Cortex of kidney (tissue), 1 donor: ENCODE measurements around the gene AGAP2.
"Not testable (repeated sequence)": the region's sequence is repeated elsewhere in the genome, so short reads cannot be mapped to it uniquely, and the experiment has no call there.

ENCODE experiments used
- DNase-seq: peaks from one replicate; lab custom pipeline; 2025; lab: John Stamatoyannopoulos, UW

The AGAP2 gene

DNA sequence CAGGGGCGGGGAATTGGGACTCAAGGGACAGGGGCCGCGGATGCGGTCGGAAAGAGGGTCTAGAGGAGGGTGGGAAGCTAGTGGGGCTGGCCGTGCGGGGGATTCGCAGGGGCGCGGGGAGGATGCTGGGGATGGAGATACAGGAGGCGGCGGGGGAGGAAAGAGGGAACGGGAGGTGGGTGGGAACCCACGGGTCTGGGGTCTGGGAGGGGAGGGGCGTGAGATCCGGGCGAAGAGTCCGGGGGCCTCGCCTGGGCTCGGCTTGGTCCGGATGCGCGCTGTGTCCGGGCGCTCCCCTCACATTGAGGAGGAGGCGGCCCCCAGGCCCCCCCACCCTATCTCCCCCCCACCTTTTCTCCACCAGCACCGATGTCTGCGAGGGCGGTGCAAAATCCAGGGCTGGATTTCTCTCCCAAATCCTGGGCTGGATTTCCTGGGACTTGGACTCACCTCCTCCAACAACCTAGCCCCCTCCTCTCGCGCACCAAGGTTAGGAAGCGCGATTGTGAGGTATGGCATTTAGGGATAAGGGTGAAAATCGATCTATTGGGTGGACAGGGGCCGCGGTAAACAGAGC, at the start of gene AGAP2:
Gene AGAP2 (minus strand): TSS at position 82 of the 577 bp plus-strand sequence. CDS start 496 bp downstream, outside the sequence.
- no peak for DNase-seq

DNA sequence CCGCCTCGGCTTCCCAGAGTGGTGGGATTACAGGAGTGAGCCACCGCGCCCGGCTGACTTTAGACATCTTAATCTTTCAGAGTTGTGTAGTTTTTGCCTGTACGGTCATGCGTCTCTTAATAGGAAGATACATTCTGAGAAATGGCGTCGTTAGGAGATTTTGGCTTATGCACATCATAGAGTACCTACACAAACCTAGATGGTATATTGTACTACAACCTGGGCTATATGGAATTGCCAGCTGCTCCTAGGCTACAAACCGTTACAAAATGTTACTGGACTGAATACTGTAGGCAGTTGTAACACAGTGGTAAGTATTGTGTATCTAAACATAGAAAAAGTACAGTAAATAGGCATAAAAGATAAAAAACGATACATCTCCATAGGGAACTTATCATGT, 45.3 kb upstream of the AGAP2 start:
- no peak for DNase-seq

DNA sequence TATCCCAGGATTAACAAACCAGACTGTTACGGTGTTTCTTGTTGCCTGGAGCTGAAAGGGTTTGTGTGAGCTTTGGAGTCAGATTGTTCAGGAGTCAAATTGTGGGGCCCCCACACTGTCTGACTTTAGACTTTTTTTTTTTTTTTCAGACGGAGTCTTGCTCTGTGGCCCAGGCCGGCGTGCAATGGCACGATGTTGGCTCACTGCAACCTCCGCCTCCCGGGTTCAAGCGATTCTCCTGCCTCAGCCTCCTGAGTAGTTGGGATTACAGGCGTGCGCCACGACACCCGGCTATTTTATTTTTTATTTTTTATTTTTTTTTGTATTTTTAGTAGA, 44.9 kb upstream of the AGAP2 start:
- DNase-seq = no peak

DNA sequence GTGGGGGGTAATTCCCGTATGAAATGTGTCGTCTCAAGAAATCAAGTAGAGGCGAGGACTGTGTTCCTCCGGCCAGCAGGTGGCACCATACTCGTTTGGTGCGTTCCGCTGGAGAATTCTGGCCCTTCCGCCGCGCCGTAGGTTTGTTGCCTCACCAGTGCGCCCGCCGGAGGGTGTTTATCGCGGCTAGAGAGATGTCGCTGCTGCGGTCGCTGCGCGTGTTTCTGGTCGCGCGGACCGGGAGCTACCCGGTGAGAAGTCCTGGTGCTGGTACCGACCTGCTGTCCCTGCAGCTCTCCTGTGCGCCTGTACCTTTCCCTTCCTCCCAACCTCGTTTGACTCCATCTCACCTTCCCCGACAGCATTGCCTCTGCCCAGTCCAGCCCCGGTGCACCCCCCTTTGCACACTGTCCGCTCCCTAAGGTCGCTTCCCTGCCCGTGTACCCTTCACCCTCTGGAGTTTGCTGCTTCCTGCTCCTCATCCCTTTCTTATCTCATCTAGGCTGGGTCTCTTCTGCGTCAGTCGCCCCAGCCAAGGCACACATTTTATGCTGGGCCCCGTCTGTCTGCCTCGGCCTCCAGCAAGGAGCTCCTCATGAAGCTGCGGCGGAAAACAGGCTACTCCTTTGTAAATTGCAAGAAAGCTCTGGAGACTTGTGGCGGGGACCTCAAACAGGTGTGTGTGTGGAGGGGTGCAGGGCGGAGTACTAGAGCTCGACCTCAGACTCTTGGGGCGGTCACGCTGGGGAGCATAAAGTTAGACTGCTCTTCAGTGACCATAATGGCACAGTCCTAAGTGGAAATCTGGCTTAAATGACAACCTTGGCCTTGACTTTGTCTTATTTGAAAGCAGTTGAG, 44.3 kb upstream of the AGAP2 start, which contains the start of gene TSFM:
Gene TSFM (plus strand): TSS at position 180 of the 858 bp plus-strand sequence. CDS start 15 bp downstream, at position 195.
- peak; percentile 71 for DNase-seq

DNA sequence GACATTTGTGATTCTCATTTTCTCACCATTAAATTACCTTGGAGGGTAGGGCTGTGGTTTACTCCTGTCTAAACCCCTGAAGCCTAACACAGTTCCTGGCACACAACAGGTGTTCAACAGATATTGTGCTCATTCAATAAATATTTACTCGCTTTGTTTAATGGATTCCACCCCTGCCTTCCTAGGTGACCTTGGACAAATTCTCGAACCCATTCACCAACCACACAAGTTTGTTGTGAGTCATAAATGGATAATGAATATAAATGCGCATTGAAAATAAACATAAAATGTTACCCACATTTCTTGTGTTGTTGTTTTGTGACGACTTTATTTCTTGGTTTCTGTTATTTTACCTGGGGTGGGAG, 43.7 kb upstream of the AGAP2 start:
- DNase-seq = no peak

DNA sequence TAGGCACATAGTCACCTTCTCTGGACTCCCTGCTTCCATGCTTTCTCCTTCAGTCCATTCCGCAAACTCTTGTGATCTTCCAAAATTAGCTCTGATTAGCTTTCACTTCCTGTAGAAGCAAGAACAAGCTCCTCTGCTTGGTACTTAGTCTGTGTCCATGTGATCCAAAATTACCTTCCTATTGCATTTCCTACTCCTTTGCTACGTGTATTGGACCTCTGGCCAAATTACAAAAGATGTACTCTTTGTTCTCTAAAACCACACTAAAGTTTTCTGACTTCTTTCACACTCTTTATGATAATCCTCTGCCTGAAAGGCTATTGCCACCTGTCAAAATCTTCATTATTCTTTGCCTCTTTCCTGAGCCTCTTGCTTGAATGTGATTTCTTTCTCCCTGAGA, 43.3 kb upstream of the AGAP2 start:
- DNase-seq = no peak

DNA sequence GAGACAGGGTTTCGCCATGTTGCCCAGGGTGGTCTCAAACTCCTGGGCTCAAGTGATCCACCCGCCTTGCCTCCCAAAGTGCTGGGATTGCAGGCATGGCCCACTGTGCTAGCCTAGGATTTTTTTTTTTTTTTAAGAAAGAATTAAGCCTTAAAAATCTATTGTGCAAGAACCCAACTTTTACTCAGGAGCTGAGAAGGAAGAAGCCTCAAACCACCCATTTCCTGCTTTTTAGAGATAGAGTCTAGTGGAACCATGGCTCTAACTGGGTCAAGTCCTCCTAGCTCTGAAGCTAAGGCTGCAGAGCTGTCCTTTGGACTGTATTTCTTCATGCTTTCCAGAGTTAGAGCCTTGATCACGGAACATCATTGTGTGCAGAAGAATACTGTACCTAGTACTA, 42.7 kb upstream of the AGAP2 start:
- DNase-seq = no peak

DNA sequence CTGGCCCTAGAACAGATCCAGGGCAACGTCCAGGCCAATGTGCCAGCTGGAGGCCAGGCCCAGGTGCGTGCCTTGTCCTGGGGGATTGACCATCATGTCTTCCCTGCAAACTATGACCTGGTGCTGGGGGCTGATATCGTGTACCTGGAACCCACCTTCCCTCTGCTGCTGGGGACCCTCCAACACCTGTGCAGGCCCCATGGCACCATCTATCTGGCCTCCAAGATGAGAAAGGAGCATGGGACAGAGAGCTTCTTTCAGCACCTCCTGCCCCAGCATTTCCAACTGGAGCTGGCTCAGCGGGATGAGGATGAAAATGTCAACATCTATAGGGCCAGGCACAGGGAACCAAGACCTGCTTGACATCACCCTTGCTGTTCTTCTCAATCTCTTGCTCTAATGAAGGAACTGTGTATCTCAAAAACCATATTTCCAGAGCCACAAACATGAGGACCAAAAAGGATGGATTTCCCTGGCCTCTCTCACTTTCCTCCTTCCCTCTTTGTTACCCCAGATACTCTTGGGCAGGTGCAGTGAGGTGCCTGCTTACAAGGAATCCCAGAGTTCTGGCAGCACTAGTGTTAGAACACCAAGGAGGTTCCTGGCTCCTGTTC, 41.8 kb upstream of the AGAP2 start:
- DNase-seq = no peak

DNA sequence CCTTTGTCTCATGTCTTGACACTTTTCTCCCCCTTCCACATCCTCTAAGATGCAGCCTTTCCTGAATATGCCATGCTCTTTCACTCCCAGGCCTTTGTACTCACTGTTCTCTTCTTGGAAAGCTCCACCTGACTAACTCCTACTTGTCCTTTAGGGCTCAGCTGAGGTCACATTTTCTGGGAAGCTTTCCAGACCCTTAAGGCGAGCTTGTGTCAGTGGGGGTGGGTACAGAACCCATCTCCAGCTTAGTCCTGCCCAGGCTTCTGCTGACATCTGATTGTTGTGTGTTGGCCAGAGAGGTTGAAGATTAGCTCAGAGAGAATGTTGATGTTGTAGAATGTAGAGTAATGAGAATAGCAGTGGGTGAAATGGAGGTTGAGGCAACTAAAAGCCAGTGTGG, 41.2 kb upstream of the AGAP2 start:
- DNase-seq = no peak

DNA sequence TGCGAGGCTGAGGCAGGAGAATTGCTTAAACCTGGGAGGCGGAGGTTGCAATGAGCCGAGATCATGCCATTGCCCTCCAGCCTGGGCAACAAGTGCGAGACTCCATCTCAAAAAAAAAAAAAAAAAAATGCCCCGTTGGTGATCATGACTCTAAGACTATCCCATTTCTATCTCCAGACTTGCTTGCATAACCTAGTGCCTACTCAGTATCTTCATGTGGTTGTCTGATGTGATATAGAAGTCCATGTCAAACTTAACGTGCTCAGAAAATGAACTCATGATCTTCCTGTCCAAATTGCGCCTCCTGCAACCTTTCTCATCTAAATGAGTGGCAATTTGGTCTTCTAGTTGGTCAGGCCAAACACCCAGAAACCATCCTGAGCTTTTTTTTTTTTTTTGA, 39.4 kb upstream of the AGAP2 start:
- DNase-seq = no peak

DNA sequence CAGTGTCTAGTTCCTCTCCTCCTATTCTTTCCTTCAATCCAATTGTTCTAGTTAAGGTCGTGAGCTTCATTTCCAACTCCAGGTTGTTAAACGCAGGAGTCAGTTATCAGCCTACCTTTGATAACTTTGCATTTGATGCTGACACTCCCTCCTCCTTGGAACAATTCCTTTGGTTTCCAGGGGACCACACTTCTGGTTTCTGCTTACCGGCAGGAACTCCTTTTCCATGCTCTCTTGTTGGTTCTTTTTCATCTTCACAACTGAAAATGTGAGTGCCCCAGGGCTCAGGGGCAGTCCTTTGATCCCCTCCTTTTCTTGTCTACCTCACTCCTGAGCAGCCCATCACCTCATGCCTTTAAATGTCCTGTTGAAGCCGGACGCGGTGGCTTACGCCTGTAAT, 38.8 kb upstream of the AGAP2 start:
- no peak for DNase-seq

DNA sequence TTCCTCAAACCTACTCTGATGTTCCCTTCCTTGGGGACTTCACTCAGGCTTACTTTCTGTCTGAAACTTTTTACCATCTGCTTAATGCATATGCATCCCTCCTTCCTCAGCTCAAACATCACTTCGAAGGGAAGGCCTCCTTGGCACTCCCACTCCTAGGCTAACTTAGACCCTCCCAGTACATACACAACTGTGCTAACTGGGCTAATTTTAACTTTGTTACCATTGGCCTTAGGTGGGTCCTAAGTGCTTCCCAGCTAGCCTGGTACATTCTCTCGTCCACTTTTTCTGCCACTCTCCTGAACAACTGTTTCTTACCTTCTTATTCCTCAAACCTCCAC, 37.7 kb upstream of the AGAP2 start:
- no peak for DNase-seq

DNA sequence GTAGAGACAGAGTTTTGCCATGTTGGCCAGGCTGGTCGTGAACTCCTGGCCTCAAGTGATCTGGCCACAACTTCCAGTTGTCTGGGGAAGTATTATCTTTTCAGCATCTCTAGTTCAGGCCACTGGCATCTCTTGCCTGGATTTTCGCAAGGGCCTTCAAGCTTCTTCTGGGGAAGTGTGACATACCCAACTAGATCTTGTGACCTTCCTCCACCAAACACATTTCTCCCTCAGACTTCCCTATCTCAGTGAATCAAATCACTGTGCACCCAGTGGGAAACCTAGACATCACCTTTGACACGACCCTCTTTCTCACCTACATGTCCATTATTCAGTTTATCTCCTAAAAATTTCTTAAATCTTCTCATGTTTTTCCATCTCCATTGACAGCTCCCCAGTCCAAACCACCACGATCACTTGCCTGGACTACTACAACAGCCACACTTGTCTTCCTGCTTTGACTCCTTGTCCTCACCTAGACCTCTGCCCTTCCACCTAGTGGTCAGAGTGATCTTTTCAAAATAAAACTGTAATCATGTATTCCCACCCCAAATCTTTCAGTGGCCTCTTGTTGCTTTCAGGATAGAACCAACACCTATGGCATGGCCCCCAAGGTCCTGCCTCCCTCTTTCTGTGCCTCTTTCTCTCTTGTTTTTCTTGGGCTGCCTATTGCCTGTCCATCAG, 37.2 kb upstream of the AGAP2 start:
- DNase-seq = no peak

DNA sequence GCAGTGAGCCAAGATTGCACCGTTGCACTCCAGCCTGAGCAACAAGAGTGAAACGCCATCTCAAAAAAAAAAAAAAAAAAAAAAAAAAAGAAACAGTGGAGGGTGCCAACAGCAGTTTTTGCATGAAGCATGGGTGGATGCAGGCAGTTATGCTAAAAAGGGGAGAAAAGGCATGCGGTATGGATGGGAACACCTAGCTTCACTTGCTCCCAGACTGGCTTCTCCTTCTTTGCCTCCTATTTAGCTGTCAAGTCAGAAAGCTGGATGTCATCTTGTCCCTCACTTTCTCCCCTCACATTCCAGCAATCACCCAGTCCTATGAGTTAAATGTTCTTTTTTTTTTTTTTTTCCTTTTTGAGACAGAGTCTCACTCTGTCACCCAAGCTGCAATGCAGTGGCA, 36.5 kb upstream of the AGAP2 start:
- no peak for DNase-seq

DNA sequence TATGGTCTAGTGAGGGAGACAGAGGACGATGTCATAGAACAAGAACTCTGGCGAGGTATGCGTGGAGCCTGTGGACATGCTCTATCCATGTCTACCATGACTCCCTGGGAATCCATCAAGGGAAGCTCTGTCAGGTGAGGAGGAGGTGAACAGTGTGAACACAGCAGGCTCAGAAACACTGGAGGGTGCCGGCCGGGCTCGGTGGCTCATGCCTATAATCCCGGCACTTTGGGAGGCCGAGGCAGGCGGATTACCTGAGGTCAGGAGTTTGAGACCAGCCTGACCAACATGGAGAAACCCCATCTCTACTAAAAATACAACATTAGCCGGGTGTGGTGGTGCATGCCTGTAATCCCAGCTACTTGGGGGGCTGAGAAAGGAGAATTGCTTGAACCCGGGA, 36.1 kb upstream of the AGAP2 start:
- not testable (repeated sequence) for DNase-seq

DNA sequence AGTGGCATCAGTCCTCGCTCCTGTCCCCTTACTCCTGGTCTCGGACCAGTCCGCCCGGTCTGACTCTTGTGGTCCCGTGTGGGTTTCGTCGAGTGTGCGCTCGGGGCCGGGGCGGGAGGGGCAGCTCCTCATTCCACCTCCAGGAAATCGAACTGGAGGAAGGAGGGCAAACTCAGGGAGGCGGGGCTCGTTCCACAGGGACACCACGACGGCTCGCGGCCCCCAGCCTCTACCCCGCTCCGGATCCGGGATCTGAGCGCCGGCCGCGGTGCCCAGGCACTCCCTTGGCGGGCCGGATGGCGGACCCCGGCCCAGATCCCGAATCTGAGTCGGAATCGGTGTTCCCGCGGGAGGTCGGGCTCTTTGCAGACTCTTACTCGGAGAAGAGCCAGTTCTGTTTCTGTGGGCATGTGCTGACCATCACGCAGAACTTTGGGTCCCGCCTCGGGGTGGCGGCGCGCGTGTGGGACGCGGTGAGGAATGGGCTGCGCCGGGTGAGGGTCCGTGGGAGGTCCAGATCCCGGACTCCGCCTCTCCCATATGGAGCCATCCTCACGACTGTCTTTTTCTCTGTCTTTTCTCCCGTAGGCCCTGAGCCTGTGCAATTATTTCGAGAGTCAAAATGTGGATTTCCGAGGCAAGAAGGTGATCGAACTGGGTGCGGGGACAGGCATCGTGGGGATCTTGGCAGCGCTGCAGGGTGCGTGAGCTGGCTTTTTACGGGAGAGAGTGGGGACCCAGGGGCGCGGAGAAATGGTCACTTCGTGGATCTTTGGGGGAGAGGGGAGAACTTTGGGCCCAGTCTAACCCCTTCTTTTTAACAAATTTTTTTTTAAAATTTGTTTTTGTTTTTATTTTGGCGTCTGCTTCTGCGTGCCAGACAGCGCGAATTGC, 34.1 kb upstream of the AGAP2 start, which contains the start of gene EEF1AKMT3:
Gene EEF1AKMT3 (plus strand): TSS at position 186 of the 894 bp plus-strand sequence. CDS start 111 bp downstream, at position 297.
- DNase-seq = no peak

DNA sequence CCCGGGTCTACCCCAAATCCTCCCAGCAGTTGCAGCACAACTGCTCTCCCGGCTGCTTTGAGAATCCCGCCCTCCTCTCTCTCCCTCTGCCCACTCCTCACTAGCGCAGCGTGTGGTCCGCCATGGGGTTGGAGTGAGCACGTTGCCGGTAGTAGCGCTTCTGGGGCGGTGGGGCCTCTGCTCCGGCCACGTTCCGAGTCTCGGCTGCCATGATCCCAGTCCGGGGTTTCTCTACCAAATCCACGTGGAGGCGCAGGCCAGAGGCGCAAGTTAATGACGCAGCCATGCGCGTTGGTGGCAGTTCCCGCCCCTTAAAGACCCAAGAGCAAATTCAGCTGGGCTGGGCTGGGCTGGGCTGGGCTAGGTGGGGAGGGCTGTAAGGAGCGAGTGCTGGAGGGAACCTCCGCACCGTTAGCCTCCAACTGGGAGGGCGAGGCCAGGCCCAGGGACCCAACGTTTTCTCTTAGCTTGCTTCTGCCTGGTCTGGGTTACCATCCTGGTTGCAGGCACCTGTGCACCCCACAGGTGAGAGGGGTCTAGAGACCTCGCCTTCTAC, 33.4 kb upstream of the AGAP2 start, which contains the start of gene METTL1:
Gene METTL1 (minus strand): TSS at position 233 of the 556 bp plus-strand sequence. CDS start 22 bp downstream, at position 211.
- no peak for DNase-seq

DNA sequence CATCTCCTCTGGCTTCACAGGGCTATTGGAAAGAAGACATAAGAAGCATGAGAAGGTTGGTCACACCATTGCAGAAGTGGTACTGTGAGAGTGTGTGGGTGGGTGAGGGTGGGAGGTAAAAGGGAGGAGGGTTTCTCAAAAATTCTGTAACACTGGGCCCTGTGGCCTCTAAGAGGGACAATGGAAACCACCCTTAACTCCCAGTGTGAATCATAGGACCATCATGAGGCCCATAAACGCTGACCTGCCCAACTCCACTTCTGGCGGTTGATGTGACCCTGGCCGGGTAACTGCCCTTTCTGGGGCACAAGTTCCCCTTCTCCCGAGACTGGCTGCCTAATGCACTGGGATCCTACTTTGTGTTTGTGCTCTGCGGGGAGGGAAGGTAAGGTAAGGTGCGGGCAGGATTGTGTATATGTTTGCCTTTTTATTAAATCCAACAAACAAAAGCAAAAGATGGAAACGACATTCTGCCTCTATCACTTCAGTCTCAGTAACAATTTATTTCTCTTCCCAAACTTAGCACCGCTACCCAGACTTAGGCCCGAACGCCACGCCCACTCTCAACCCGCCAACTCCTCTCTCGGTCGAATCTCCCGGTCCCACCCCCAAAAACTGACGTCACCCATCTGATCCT, 32.8 kb upstream of the AGAP2 start:
- no peak for DNase-seq

DNA sequence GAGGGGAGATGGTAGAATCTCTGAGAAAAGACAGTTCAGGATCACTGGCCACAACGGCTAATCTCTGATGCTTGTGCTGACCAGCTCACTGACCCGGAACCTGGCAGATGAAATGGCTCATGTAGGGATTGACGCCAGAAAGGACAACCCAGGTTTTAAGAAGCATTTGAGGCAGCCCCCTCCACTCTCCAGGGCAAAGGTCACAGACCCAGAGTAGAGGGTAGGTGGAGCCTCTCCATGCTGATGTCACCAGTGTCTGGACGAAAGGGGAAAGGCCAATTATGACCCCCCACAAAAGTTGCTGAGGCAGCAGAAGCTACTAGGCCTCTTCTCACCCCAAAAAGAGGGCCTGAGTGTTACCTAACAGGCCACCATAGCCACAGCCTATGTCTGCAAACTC, 32.2 kb upstream of the AGAP2 start:
- DNase-seq = no peak

DNA sequence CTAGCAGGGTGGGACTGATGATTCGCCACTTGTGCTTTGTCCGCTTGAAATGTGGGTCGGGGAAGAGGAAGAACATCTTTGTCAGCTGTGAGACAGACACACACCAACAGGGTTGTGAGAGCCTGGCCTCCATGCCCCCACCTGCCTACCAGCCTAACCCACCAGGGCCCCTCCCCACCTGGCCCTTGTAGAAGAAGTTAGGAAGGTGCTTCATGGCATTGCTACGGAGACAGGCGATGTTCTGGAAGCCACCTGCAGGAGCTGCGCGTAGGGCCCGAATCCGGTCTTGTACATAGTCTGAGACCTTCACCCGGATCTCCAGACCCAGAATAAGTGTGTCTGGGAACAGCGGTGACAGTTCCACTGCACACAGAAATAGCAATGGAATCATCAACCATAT, 31.1 kb upstream of the AGAP2 start:
- no peak for DNase-seq

DNA sequence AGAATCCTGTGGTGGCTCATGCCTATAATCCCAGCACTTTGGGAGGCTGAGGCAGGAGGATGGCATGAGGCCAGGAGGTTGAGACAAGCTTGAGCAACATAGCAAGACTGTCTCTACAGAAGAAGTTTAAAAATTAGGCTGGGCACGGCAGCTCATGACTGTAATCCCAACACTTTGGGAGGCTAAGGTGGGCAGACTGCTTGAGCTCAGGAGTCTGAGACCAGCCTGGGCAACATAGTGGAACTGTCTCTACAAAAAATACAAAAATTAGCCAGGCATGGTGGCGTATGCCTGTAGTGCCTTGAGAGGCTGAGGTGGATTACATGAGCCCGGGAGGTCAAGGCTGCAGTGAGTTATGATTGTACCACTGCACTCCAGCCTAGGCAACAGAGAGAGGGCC, 29.3 kb upstream of the AGAP2 start:
- DNase-seq = no peak
